GM19438 (cell line): ENCODE measurements around the gene HRH2.
"Not testable (repeated sequence)": the region's sequence is repeated elsewhere in the genome, so short reads cannot be mapped to it uniquely, and the experiment has no call there.

ENCODE experiments used
- ATAC-seq: cut with Tn5 transposase; IDR thresholded peaks from one replicate; pipeline ENCODE4 v1.9.1; 2021; ENCODE audit warnings: low read depth; ENCODE audit not compliant: unreplicated experiment

HRH2 gene

DNA sequence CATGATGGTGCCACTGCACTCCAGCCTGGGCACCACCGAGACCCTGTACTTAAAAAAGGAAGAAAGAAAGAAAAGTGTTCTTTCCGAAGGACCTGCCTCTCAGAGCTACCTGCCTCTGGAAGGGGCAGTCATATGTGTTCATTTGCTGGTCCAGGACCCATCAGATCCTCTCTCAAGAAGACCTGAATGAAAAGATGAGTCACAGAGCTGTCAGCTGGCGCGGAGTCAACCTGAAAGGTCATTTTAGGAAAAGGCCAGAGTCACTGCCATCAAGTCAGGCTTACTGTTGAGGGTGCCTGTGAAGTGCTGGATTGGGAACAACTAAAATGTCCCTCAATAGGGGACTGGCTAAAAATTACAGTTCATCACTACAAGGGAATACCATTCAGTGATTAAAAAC, 14.9 kb upstream of the HRH2 start:
- no peak for ATAC-seq

DNA sequence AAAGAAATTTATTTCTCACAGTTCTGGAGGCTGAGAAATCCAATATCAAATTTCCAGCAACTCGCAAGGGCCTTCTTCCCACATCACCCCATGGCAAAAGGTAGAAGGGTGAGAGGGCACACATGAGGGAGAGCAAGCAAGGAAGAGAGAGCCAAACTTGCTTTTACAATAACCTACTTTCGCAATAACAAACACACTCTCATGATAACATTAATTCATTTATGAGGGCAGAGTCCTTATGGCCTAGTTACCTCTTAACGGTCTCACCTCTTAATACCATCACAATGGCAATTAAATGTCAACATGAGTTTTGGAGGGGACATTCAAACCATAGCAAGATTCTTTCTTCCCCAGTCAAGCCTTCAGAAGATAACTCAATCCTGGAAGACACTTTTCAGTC, 11.6 kb upstream of the HRH2 start:
- ATAC-seq = no peak

GRCh38 chr5:175649967-175650366, 7.9 kb upstream of the HRH2 start:
- no peak for ATAC-seq

GRCh38 chr5:175650430-175651205, 7.3 kb upstream of the HRH2 start:
- not testable (repeated sequence) for ATAC-seq

GRCh38 chr5:175652741-175653663, 4.9 kb upstream of the HRH2 start:
- ATAC-seq = no peak

- no peak for ATAC-seq
These were observed 4.1 kb upstream of the HRH2 start for GRCh38 chr5:175653763-175654162.

GRCh38 chr5:175654339-175654738, 3.5 kb upstream of the HRH2 start:
- no peak for ATAC-seq

DNA sequence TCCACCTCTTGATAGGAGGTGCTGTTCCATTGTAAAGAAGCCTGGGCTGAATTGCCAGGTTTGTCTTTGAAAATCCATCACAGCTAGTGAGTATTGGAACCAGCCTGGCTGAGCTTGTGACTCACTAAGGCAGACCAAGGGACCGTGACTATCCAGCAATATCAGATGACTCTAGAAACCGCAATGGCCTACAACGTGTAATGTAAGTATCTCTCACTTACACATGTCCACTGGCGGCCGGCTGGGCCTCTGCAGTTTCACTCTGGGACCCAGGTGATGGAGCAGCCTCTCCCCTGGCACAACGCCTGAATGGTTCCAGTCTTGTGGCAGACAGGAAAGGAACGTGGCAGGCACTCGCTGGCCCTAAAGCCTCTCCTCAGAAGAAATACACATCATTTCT, 3.1 kb upstream of the HRH2 start:
- ATAC-seq = no peak

GRCh38 chr5:175655411-175655810, 2.5 kb upstream of the HRH2 start:
- no peak for ATAC-seq

DNA sequence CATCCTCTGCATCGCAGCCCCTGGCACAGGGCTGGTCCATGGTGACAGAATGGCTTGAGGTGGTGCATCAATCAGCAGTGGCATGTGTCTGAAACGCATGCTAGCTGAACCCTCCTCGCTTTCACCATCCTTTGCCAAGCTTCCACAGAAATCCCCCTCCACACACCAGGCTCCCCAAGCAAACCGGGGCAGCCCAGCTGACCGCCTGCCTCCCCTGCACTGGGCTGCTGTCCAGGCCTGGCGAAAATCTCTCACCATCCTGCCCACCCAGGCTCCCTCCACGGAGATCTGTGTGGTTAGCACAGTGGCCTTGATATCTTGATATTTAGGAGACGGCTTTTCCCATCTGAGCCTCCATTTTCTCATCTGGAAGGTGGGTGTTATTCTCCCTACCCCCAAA, 905 bp upstream of the HRH2 start:
- ATAC-seq = no peak

DNA sequence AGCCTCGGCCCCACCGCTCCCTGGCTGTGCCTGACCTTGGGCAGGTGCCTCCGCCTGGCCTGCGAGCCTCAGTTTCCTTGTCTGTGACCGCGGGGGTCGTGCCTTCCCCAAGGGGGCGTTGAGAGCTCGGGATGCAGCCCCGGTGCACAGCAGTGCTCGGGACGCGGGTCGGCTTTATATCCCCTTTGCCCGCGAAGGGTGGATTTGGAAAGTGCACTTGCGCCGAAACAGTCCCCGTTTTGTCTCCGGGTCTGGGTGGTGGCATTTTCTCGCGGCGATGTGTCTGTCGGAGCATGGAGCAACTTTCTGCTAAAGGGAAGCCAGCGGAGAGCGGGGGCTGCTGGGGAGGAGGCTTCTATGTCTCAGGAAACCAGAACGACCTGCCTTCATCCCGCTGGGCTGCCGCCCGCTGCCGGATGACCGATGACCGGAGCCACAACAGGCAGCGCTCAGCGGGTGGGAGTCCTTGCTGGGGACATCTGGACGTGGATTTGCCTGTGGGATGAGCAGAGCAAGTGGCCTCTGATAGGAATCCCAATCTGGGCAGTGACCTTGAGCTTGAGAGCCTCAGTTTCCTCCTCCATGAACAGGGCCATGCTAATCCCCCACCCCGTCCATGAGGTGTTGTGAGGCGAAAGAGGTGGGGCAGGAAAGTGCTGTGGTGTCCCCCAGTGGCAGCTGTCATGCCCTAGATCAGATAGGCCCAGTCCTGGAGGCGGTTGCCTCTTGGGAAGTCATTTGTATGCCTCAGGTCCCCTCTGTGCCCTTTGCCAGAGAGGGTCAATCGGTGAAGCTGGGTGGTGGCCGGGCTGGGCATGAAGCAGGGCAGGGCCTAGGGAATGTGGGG, 651 bp downstream of the HRH2 start:
- no peak for ATAC-seq

GRCh38 chr5:175659546-175660253, 1.8 kb downstream of the HRH2 start:
- ATAC-seq = no peak

GRCh38 chr5:175663186-175664184, 5.6 kb downstream of the HRH2 start:
- ATAC-seq = no peak

- ATAC-seq = no peak
These were observed 6.9 kb downstream of the HRH2 start for GRCh38 chr5:175664723-175665122.

DNA sequence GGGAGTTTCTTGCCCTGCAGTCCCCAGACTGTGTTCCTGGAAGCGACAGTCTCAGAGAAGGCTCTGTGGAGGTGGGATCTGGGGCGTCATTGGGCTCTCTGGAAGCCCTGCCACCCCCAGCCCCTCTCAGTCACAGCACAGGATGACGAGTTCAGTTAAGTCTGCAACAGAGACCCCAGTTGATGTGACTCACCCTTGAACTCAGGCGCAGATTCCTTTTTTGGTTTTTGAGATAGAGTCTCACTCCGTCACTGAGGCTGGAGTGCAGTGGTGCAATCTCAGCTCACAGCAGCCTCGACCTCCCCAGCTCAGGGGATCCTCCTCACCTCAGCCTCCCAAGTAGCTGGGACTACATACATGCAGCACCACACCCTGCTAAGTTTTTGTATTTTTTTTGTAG, 8.3 kb downstream of the HRH2 start:
- no peak for ATAC-seq

GRCh38 chr5:175668006-175668405, 10.1 kb downstream of the HRH2 start:
- no peak for ATAC-seq

DNA sequence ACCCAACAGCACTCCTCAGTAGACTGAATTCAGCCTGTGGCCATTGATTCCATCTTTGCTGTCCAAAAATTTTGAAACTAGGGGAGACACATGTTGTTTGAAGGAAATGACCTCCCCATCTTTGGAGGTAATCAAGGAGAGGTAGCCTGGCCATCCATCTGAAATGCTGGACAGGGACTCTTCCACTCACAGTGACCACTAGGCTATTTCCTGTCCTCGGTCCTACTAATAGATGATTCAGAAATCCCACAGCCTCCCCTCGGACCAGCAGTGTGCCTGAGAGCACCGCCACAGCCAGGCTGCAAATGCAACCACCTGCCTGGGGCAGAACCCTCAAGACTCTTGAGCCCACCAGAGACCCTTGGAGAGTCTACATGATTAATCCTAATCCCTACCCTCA, 12.5 kb downstream of the HRH2 start:
- no peak for ATAC-seq

- no peak for ATAC-seq
These were observed 13.1 kb downstream of the HRH2 start for GRCh38 chr5:175671013-175671412.
